ENCODE data around the gene SLC16A10. TPM values are rescaled to one million over a fixed set of nuclear protein-coding genes. Genes with fewer than 3 reads are reported as not detected.
"Not testable (repeated sequence)": the region's sequence is repeated elsewhere in the genome, so short reads cannot be mapped to it uniquely, and the experiment has no call there.

The SLC16A10 gene
- total and polyA plus RNA-seq, 2 experiments from 2014 or later: not detected

DNA sequence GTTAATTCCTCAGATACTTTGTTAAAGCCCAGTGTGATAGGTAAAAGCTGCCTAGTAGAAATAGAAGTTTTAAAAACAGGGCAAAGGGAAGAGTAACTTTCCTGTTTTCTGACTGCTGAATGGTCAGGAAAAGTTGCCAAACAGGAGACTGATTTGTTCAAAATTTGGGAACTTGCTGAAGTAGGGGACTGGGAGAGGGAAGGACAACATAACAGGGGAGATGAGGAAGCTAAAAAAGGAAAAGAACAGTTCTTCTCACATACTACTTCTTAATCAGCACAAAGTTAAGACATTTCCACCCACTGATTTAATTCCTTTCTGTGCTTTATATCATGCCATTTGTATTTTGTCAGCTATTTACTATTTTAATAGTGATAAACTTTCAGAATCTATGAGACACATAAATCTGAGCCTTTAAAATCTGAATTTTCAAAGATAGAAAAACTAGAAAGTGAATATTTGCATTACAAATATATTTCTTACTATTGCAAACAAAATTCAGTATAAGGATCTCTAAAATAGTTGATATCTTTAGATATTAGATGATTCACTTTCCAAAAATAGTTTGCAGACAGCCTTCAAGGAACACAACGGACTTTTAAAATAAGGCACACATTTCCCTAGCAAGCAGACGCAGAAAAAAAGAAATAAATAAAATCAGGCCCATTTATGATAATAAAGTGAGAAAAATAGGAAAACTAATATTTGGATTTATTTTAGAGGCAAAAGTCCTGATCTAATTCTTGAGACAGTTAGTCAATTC lies 36.9 kb upstream of the SLC16A10 start:
- no peak for DNase-seq
- H3K27ac ChIP-seq: no peak overlapping the region
- no peaks in the 10 kb centered on the region for H3F3A ChIP-seq (ENCODE audit: insufficient read depth)
- H3K4me1 ChIP-seq (ENCODE audit: insufficient read depth): no peaks in the 10 kb centered on the region
- no peaks in the 10 kb centered on the region for H3K9me3 ChIP-seq (ENCODE audit: low read depth)
- H3K4me3 ChIP-seq: no peak overlapping the region
- no peaks in the 10 kb centered on the region for H3K79me2 ChIP-seq (ENCODE audit: insufficient read depth)
- no peaks in the 10 kb centered on the region for H3K36me3 ChIP-seq (ENCODE audit: low read depth)
- H3K27me3 ChIP-seq (replicated peaks; ENCODE audit: insufficient read depth): no peaks in the 10 kb centered on the region; the same call in 1 of the 2 replicates
- 86 to 88% methylated on average over 2 of the region's 2 CpGs for WGBS, 2 experiments (ENCODE audit: low coverage in 1 of 2, low lambda C conversion rate in 2 of 2, missing lambda C conversion rate in 2 of 2)
- H3K9me2 ChIP-seq (ENCODE audit: insufficient read depth): no peaks in the 10 kb centered on the region
- no peak overlapping the region for H3K4me2 ChIP-seq (ENCODE audit: unreplicated experiment)
- H4K20me1 ChIP-seq (ENCODE audit: insufficient read depth): no peaks in the 10 kb centered on the region
- no peak overlapping the region for H3K9ac ChIP-seq
- H2AFZ ChIP-seq: no peak overlapping the region
- in situ Hi-C loops (cut with MboI): no loop called here
- TF ChIP-seq EZH2phosphoT487 (IDR thresholded peaks at IDR 0.05; ENCODE audit: insufficient read depth, low read depth): no peak
- no peak for TF ChIP-seq EZH2 (IDR thresholded peaks at IDR 0.05; ENCODE audit: insufficient read depth, poor library complexity, severe bottlenecking)

DNA sequence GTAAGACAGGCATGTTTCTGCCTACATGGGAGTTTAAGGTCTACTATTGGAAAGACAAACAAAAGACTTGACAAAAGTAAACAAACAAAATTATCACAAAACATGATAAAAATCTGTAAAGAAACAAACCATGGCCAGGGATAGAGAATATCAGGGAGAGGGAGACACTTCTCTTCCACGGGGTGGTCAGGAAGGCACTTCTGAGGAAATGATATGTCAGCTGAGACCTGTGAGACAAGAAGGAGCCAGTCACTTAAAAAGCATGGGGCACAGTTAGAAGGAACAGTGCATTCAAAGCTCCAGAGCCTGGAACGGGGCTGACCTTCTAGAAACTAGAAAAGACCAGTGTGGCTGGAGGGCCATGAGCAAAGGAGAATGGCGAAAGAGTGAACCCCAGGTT lies 35.1 kb upstream of the SLC16A10 start:
- no peaks in the 10 kb centered on the region for H3K9me3 ChIP-seq (ENCODE audit: low read depth)
- no peak overlapping the region for H3K4me2 ChIP-seq (ENCODE audit: unreplicated experiment)
- H3K27ac ChIP-seq: no peak overlapping the region
- no peak overlapping the region for H3K4me3 ChIP-seq
- H3K27me3 ChIP-seq (replicated peaks; ENCODE audit: insufficient read depth): no peaks in the 10 kb centered on the region
- H3K9ac ChIP-seq: no peak overlapping the region
- no peaks in the 10 kb centered on the region for H4K20me1 ChIP-seq (ENCODE audit: insufficient read depth)
- no peaks in the 10 kb centered on the region for H3F3A ChIP-seq (ENCODE audit: insufficient read depth)
- no peaks in the 10 kb centered on the region for H3K79me2 ChIP-seq (ENCODE audit: insufficient read depth)
- H3K36me3 ChIP-seq (ENCODE audit: low read depth): no peaks in the 10 kb centered on the region
- no peaks in the 10 kb centered on the region for H3K4me1 ChIP-seq (ENCODE audit: insufficient read depth)
- WGBS, 2 experiments (ENCODE audit: low coverage in 1 of 2, low lambda C conversion rate in 2 of 2, missing lambda C conversion rate in 2 of 2): 41 to 43% methylated on average over 3 of the region's 3 CpGs
- H3K9me2 ChIP-seq (ENCODE audit: insufficient read depth): no peaks in the 10 kb centered on the region
- no peak overlapping the region for H2AFZ ChIP-seq
- in situ Hi-C loops (cut with MboI): no loop called here
- no peak for DNase-seq
- TF ChIP-seq EZH2phosphoT487 (IDR thresholded peaks at IDR 0.05; ENCODE audit: insufficient read depth, low read depth): no peak
- TF ChIP-seq EZH2 (IDR thresholded peaks at IDR 0.05; ENCODE audit: insufficient read depth, poor library complexity, severe bottlenecking): no peak

DNA sequence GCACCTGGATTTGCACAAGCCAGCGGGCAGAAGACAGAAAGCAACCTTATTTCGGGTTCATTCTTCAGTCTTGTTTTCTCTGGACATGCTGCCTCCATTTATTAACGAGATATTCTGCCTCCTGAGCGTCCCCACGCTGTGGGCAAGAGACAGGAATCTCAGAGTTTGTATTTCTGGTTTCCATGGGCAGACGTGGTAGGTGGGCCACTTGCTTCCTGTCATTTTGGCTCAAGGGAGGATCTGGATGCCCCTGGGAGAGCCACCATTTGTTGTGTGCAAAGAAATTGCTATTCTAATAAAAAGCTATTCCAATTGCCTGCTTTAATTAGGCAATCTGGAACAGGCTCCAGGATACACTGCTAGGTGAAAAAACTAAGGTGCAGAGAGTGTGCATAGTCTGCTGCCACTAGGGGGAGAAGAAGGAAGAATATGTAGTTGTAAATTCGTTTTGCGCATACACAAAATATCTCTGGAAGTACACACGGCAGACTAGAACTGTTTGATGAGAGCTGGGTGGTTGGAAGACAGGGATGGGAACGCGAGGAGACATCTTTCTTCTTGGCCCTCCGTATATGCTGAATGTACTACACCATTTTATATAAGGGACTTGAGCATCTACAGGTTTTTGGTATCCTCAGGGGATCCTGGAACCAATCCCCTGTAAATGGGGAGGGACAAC lies 30.1 kb upstream of the SLC16A10 start:
- H3K9me2 ChIP-seq (ENCODE audit: insufficient read depth): no peaks in the 10 kb centered on the region
- H3K9me3 ChIP-seq (ENCODE audit: low read depth): no peaks in the 10 kb centered on the region
- no peak overlapping the region for H3K9ac ChIP-seq
- no peaks in the 10 kb centered on the region; the same call in 1 of the 2 replicates for H3K27me3 ChIP-seq (replicated peaks; ENCODE audit: insufficient read depth)
- peak; percentile 68 for DNase-seq
- H2AFZ ChIP-seq: no peak overlapping the region
- H3K36me3 ChIP-seq (ENCODE audit: low read depth): no peaks in the 10 kb centered on the region
- 30 to 32% methylated on average over 12 of the region's 12 CpGs for WGBS, 2 experiments (ENCODE audit: low coverage in 1 of 2, low lambda C conversion rate in 2 of 2, missing lambda C conversion rate in 2 of 2)
- no peaks in the 10 kb centered on the region for H3F3A ChIP-seq (ENCODE audit: insufficient read depth)
- H3K79me2 ChIP-seq (ENCODE audit: insufficient read depth): no peaks in the 10 kb centered on the region
- TF ChIP-seq EZH2 (IDR thresholded peaks at IDR 0.05; ENCODE audit: insufficient read depth, poor library complexity, severe bottlenecking): no peak
- TF ChIP-seq EZH2phosphoT487 (IDR thresholded peaks at IDR 0.05; ENCODE audit: insufficient read depth, low read depth): no peak
- H3K4me1 ChIP-seq (ENCODE audit: insufficient read depth): no peaks in the 10 kb centered on the region
- H4K20me1 ChIP-seq (ENCODE audit: insufficient read depth): no peaks in the 10 kb centered on the region
- no peak overlapping the region for H3K27ac ChIP-seq
- no peak overlapping the region for H3K4me2 ChIP-seq (ENCODE audit: unreplicated experiment)
- H3K4me3 ChIP-seq: no peak overlapping the region
- in situ Hi-C loops (cut with MboI): no loop called here

DNA sequence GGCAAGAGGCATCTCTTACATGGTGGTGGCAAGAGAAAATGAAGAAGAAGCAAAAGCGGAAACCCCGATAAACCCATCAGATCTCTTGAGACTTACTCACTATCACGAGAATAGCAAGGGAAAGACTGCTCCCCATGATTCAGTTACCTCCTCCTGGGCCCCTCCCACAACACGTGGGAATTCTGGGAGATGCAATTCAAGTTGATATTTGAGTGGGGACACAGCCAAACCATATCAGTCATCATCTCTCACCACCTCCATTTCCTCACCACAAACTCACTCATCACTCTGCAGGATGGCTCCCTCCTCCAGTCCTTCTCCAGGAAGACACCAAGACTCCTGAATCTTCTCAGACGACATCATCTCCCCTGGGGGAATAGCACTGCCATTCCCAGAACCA lies 25.8 kb upstream of the SLC16A10 start:
- Histone ChIP-seq H3K4me2 (ENCODE audit: unreplicated experiment) (no peak overlapping the region), H3K36me3 (ENCODE audit: low read depth) (no peaks in the 10 kb centered on the region), H3F3A (ENCODE audit: insufficient read depth) (no peaks in the 10 kb centered on the region), H3K9me3 (ENCODE audit: low read depth) (no peaks in the 10 kb centered on the region), H3K4me3 (no peak overlapping the region), H3K27ac (no peak overlapping the region), H2AFZ (no peak overlapping the region), H3K9ac (no peak overlapping the region), H3K4me1 (ENCODE audit: insufficient read depth) (no peaks in the 10 kb centered on the region), H3K79me2 (ENCODE audit: insufficient read depth) (no peaks in the 10 kb centered on the region), H3K27me3 (replicated peaks; ENCODE audit: insufficient read depth) (no peaks in the 10 kb centered on the region; the same call in 1 of the 2 replicates), H3K9me2 (ENCODE audit: insufficient read depth) (no peaks in the 10 kb centered on the region), H4K20me1 (ENCODE audit: insufficient read depth) (no peaks in the 10 kb centered on the region)
- in situ Hi-C loops (cut with MboI): no loop called here
- no peak for TF ChIP-seq EZH2phosphoT487 (IDR thresholded peaks at IDR 0.05; ENCODE audit: insufficient read depth, low read depth)
- no peak for TF ChIP-seq EZH2 (IDR thresholded peaks at IDR 0.05; ENCODE audit: insufficient read depth, poor library complexity, severe bottlenecking)
- WGBS, 2 experiments (ENCODE audit: low coverage in 1 of 2, low lambda C conversion rate in 2 of 2, missing lambda C conversion rate in 2 of 2): 69 to 72% methylated on average over 5 of the region's 5 CpGs
- peak; percentile 13 for DNase-seq

DNA sequence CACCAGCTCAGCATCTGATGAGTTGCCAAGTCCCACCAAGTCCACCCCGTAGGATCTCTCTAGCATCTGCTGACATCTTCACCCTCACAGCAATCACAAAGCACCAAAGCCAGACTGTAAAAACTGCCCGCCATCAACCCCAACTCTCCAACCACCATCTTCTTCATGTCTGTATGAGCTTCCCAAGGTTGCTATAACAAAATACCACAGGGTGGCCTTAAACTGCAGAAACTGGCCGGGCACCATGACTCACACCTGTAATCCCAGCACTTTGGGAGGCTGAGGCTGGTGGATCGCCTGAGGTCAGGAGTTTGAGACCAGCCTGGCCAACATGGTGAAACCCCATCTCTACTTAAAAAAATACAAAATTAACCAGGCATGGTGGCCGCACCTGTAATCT lies 25.3 kb upstream of the SLC16A10 start:
- H3K27me3 ChIP-seq (replicated peaks; ENCODE audit: insufficient read depth); in situ Hi-C loops (cut with MboI); H3K9ac ChIP-seq; H4K20me1 ChIP-seq (ENCODE audit: insufficient read depth); H2AFZ ChIP-seq; H3F3A ChIP-seq (ENCODE audit: insufficient read depth); DNase-seq; H3K79me2 ChIP-seq (ENCODE audit: insufficient read depth); H3K4me3 ChIP-seq; H3K4me2 ChIP-seq (ENCODE audit: unreplicated experiment); H3K36me3 ChIP-seq (ENCODE audit: low read depth); H3K9me2 ChIP-seq (ENCODE audit: insufficient read depth); H3K4me1 ChIP-seq (ENCODE audit: insufficient read depth); H3K9me3 ChIP-seq (ENCODE audit: low read depth); H3K27ac ChIP-seq: not testable (repeated sequence)
- WGBS, 2 experiments (ENCODE audit: low coverage in 1 of 2, low lambda C conversion rate in 2 of 2, missing lambda C conversion rate in 2 of 2): 94 to 95% methylated on average over 5 of the region's 5 CpGs

DNA sequence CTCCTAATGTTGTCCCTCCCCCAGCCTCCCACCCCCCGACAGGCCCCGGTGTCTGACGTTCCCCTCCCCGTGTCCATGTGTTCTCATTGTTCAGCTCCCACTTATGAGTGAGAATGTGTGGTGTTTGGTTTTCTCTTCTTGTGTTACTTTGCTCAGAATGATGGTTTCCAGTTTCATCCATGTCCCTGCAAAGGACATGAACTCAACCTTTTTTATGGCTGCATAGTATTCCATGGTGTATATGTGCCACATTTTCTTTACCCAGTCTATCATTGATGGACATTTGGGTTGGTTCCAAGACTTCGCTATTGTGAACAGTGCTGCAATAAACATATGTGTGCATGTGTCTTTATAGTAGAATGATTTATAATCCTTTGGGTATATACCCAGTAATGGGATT lies 24.4 kb upstream of the SLC16A10 start:
- H3K27ac ChIP-seq; H3K9me2 ChIP-seq (ENCODE audit: insufficient read depth); H3K27me3 ChIP-seq (replicated peaks; ENCODE audit: insufficient read depth); H3K4me3 ChIP-seq; H3K9ac ChIP-seq; H2AFZ ChIP-seq; DNase-seq; in situ Hi-C loops (cut with MboI); H3K9me3 ChIP-seq (ENCODE audit: low read depth); H3K79me2 ChIP-seq (ENCODE audit: insufficient read depth); H3K4me2 ChIP-seq (ENCODE audit: unreplicated experiment); H3F3A ChIP-seq (ENCODE audit: insufficient read depth); H3K4me1 ChIP-seq (ENCODE audit: insufficient read depth); H4K20me1 ChIP-seq (ENCODE audit: insufficient read depth); H3K36me3 ChIP-seq (ENCODE audit: low read depth): not testable (repeated sequence)
- WGBS, 2 experiments (ENCODE audit: low coverage in 1 of 2, low lambda C conversion rate in 2 of 2, missing lambda C conversion rate in 2 of 2): 79 to 82% methylated on average over 5 of the region's 5 CpGs

Data from GM23248 (cell line).